Endothelial cell (in vitro differentiated cells): ENCODE data around the gene UBE2E1. TPM values are rescaled to one million over a fixed set of nuclear protein-coding genes. Genes with fewer than 3 reads are reported as not detected.

Experiments used
- DNase-seq: peaks from one replicate; pipeline ENCODE4 v3.0.0; 2021; ENCODE audit warnings: low spot score
- H3K27ac Mint-ChIP-seq: one replicate; pipeline ENCODE4 v1.8.0; 2021; ENCODE audit warnings: mixed read lengths, inconsistent platforms; ENCODE audit not compliant: unreplicated experiment
- H3K27me3 Mint-ChIP-seq: one replicate; pipeline ENCODE4 v1.8.0; 2021; ENCODE audit warnings: mild to moderate bottlenecking, moderate library complexity, mixed read lengths, inconsistent platforms; ENCODE audit not compliant: unreplicated experiment
- H3K36me3 Mint-ChIP-seq: one replicate; pipeline ENCODE4 v1.8.0; 2021; ENCODE audit warnings: mild to moderate bottlenecking, low read depth, mixed read lengths, inconsistent platforms; ENCODE audit not compliant: unreplicated experiment
- H3K4me1 Mint-ChIP-seq: one replicate; pipeline ENCODE4 v1.8.0; 2021; ENCODE audit warnings: mild to moderate bottlenecking, mixed read lengths, inconsistent platforms; ENCODE audit not compliant: unreplicated experiment
- H3K4me3 Mint-ChIP-seq: one replicate; pipeline ENCODE4 v1.8.0; 2021; ENCODE audit warnings: mild to moderate bottlenecking, mixed read lengths, inconsistent platforms; ENCODE audit not compliant: unreplicated experiment
- H3K9me3 Mint-ChIP-seq: one replicate; pipeline ENCODE4 v1.8.0; 2021; ENCODE audit warnings: mixed read lengths, inconsistent platforms; ENCODE audit not compliant: unreplicated experiment
- CTCF ChIP-seq: fragments of 200-600 bp; sonication (generic); IDR thresholded peaks from one replicate; pipeline ENCODE4 v1.5.0; 2021; ENCODE audit warnings: antibody characterized with exemption; ENCODE audit not compliant: unreplicated experiment
- total RNA-seq: library from RNA; stranded (reverse); fragmentation: NEBNext Ultra II Directional; extraction: Animal tissue kit (Norgen Biotek cat#: 25700); gene quantifications from one replicate; pipeline ENCODE4 v1.2.1, GENCODE V29; 2021; ENCODE audit not compliant: unreplicated experiment

UBE2E1 gene
- total RNA-seq, 1 donor from 2014 or later: 129 TPM

- no peak for TF ChIP-seq CTCF
- Mint-ChIP-seq H3K4me1 (peaks cover 10% of the 10 kb centered on the region), H3K27me3 (peaks cover 2% of the 10 kb centered on the region), H3K4me3 (no peak overlapping the region), H3K27ac (no peak overlapping the region), H3K36me3 (peaks cover 13% of the 10 kb centered on the region), H3K9me3 (no peaks in the 10 kb centered on the region)
- DNase-seq: no peak
Observed at GRCh38 chr3:23856286-23856685, 50.5 kb downstream of the UBE2E1 start.

GRCh38 chr3:23859012-23859743, 53.4 kb downstream of the UBE2E1 start:
- Mint-ChIP-seq H3K36me3 (peaks cover 10% of the 10 kb centered on the region), H3K4me3 (no peak overlapping the region), H3K4me1 (peaks cover 26% of the 10 kb centered on the region), H3K9me3 (no peaks in the 10 kb centered on the region), H3K27me3 (peaks cover 4% of the 10 kb centered on the region), H3K27ac (no peak overlapping the region)
- no peak for DNase-seq
- TF ChIP-seq CTCF: no peak

- no peak for TF ChIP-seq CTCF
- Mint-ChIP-seq H3K27me3 (peaks cover 6% of the 10 kb centered on the region), H3K36me3 (peaks cover 10% of the 10 kb centered on the region), H3K9me3 (no peaks in the 10 kb centered on the region), H3K27ac (no peak overlapping the region), H3K4me1 (peaks cover 33% of the 10 kb centered on the region), H3K4me3 (no peak overlapping the region)
- no peak for DNase-seq
Observed at GRCh38 chr3:23859839-23860382, 54.2 kb downstream of the UBE2E1 start.

- H3K36me3 Mint-ChIP-seq: peaks cover 10% of the 10 kb centered on the region
- peaks cover 49% of the 10 kb centered on the region for H3K4me1 Mint-ChIP-seq
- peaks cover 6% of the 10 kb centered on the region for H3K27me3 Mint-ChIP-seq
- DNase-seq: no peak
- no peaks in the 10 kb centered on the region for H3K9me3 Mint-ChIP-seq
- TF ChIP-seq CTCF: no peak
- no peak overlapping the region for H3K27ac Mint-ChIP-seq
- no peak overlapping the region for H3K4me3 Mint-ChIP-seq
Observed at GRCh38 chr3:23861689-23862088, 55.9 kb downstream of the UBE2E1 start.

- H3K27ac Mint-ChIP-seq: no peak overlapping the region
- H3K4me3 Mint-ChIP-seq: peak overlapping the region; percentile 19
- peaks cover 6% of the 10 kb centered on the region for H3K27me3 Mint-ChIP-seq
- peaks cover 10% of the 10 kb centered on the region for H3K36me3 Mint-ChIP-seq
- H3K4me1 Mint-ChIP-seq: peaks cover 47% of the 10 kb centered on the region
- DNase-seq: no peak
- TF ChIP-seq CTCF: no peak
- H3K9me3 Mint-ChIP-seq: no peaks in the 10 kb centered on the region
Observed at GRCh38 chr3:23863060-23863459, 57.3 kb downstream of the UBE2E1 start.
